ENCODE data around the gene SCAF8. TPM values are rescaled to one million over a fixed set of nuclear protein-coding genes. Genes with fewer than 3 reads are reported as not detected.

Gene SCAF8
- total and polyA plus RNA-seq, 9 of the 15 experiments (the other 6 are each of a cell fraction or from before 2014, with no cell fraction given), result 10.5 to 46.6 (median 23.2) TPM

DNA sequence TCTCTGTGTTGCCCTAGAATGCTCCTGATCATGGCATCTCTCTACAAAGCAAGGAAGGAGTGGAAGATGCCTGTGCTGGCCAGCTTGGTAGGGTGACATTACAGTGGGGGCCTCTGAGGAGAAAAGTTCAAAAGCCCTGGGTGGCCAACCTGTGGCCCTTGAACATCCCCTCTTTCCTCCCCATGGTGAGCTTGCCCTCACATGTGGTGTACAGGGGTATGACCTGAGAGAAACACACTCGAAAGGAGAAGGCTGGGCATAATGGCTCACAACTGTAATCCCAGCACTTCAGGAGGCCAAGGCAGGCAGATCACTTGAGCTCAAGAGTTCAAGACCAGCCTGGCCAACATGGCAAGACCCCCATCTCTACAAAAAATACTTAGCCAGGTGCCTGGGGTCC lies 36.6 kb upstream of the SCAF8 start:
- 36% methylated on average over 1 of the region's 1 CpG for WGBS (ENCODE audit: insufficient coverage, low coverage, missing lambda C conversion rate)
- CTCF ChIA-PET (ENCODE audit: low intra/inter-chr PET ratio), result no interaction called here
- no TSS peak for BruUV-seq (replicated peaks)
- POLR2A ChIA-PET, result interaction anchor here (0.6 kb wide), 1 partner anchor 416 kb away, joined by 4 read pairs; no protein-coding TSS in a partner anchor
- Histone ChIP-seq H3K9ac (ENCODE audit: insufficient read depth in 1 of 2, low read depth in 2 of 2, low read length in 2 of 2) (no peak overlapping the region), H3K27me3 (ENCODE audit: control insufficient read depth in 2 of 2, insufficient read depth in 2 of 2, low read length in 2 of 2) (no peaks in the 10 kb centered on the region), H4K20me1 (replicated peaks; ENCODE audit: control insufficient read depth, insufficient read depth, low read length) (no peaks in the 10 kb centered on the region), H3K4me3 (no peak overlapping the region), H3K79me2 (ENCODE audit: control insufficient read depth, insufficient read depth, low read length) (no peaks in the 10 kb centered on the region), H3K9me1 (ENCODE audit: control insufficient read depth, insufficient read depth, low read length) (no peaks in the 10 kb centered on the region), H2AFZ (ENCODE audit: low read depth, low read length) (no peak overlapping the region; the same call in 1 of the 2 replicates), H3K4me2 (ENCODE audit: insufficient read depth, low read length) (no peak overlapping the region), H3K9me3 (replicated peaks; ENCODE audit: control insufficient read depth, insufficient read depth, low read depth, low read length) (no peaks in the 10 kb centered on the region), H3K36me3 (ENCODE audit: control insufficient read depth, insufficient read depth, low read length) (no peaks in the 10 kb centered on the region), H3K4me1 (replicated peaks in 1 of 2; ENCODE audit: control insufficient read depth in 2 of 2, insufficient read depth in 2 of 2, low read length in 2 of 2) (no peaks in the 10 kb centered on the region; a peak in 2 of 5 replicates), H3K27ac (ENCODE audit: extremely low read depth, low read depth, low read length) (no peak overlapping the region)
- DNase-seq (ENCODE audit: extremely low read depth in 1 of 4, low spot score in 3 of 4) (no peak), ATAC-seq (no peak; the same call in 1 of the 3 replicates), FAIRE-seq (no peak)
- in situ Hi-C loops (cut with MboI), result no loop called here
- intact Hi-C loops (cut with micrococcal nuclease), result no loop called here
- no peak for TF ChIP-seq BDP1 (IDR thresholded peaks at IDR 0.05; ENCODE audit: insufficient read depth, insufficient read length)
- no peak for TF ChIP-seq L3MBTL2 (IDR thresholded peaks at IDR 0.05)
- no peak for TF ChIP-seq NCOA2 (IDR thresholded peaks at IDR 0.05; ENCODE audit: partially characterized antibody in 2 of 2)
- no peak for TF ChIP-seq FOXK2 (conservative IDR thresholded peaks at IDR 0.05 in 1 of 2, IDR thresholded peaks at IDR 0.05 in 1 of 2; ENCODE audit: low read depth in 2 of 2)
- no peak for TF ChIP-seq RB1 (IDR thresholded peaks at IDR 0.05; ENCODE audit: low read depth)
- no peak for TF ChIP-seq HDGF (IDR thresholded peaks at IDR 0.05)
- TF ChIP-seq JUN (IDR thresholded peaks at IDR 0.05; ENCODE audit: borderline replicate concordance, low read depth, low read length), result no peak
- TF ChIP-seq JUN (CRISPR knock-in tag; IDR thresholded peaks at IDR 0.05; ENCODE audit: borderline replicate concordance), result no peak
- TF ChIP-seq HNRNPK (IDR thresholded peaks at IDR 0.05; ENCODE audit: low read depth, low read length, poor library complexity, severe bottlenecking), result no peak
- no peak for TF ChIP-seq XRCC3 (IDR thresholded peaks at IDR 0.05)
- TF ChIP-seq, protein P1, sequence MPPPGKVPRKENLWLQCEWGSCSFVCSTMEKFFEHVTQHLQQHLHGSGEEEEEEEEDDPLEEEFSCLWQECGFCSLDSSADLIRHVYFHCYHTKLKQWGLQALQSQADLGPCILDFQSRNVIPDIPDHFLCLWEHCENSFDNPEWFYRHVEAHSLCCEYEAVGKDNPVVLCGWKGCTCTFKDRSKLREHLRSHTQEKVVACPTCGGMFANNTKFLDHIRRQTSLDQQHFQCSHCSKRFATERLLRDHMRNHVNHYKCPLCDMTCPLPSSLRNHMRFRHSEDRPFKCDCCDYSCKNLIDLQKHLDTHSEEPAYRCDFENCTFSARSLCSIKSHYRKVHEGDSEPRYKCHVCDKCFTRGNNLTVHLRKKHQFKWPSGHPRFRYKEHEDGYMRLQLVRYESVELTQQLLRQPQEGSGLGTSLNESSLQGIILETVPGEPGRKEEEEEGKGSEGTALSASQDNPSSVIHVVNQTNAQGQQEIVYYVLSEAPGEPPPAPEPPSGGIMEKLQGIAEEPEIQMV (tag; conservative IDR thresholded peaks at IDR 0.05; ENCODE audit: low read depth), result no peak
- no peak for TF ChIP-seq SMAD2 (IDR thresholded peaks at IDR 0.05; ENCODE audit: low read depth, low read length)
- no peak for TF ChIP-seq SNIP1 (IDR thresholded peaks at IDR 0.05; ENCODE audit: low read depth)
- TF ChIP-seq, protein P2, sequence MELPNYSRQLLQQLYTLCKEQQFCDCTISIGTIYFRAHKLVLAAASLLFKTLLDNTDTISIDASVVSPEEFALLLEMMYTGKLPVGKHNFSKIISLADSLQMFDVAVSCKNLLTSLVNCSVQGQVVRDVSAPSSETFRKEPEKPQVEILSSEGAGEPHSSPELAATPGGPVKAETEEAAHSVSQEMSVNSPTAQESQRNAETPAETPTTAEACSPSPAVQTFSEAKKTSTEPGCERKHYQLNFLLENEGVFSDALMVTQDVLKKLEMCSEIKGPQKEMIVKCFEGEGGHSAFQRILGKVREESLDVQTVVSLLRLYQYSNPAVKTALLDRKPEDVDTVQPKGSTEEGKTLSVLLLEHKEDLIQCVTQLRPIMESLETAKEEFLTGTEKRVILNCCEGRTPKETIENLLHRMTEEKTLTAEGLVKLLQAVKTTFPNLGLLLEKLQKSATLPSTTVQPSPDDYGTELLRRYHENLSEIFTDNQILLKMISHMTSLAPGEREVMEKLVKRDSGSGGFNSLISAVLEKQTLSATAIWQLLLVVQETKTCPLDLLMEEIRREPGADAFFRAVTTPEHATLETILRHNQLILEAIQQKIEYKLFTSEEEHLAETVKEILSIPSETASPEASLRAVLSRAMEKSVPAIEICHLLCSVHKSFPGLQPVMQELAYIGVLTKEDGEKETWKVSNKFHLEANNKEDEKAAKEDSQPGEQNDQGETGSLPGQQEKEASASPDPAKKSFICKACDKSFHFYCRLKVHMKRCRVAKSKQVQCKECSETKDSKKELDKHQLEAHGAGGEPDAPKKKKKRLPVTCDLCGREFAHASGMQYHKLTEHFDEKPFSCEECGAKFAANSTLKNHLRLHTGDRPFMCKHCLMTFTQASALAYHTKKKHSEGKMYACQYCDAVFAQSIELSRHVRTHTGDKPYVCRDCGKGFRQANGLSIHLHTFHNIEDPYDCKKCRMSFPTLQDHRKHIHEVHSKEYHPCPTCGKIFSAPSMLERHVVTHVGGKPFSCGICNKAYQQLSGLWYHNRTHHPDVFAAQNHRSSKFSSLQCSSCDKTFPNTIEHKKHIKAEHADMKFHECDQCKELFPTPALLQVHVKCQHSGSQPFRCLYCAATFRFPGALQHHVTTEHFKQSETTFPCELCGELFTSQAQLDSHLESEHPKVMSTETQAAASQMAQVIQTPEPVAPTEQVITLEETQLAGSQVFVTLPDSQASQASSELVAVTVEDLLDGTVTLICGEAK (IDR thresholded peaks at IDR 0.05), result no peak
- TF ChIP-seq, protein P2 (CRISPR knock-in tag; IDR thresholded peaks at IDR 0.05), result no peak

Data from K562 (cell line).